Esophagus muscularis mucosa (tissue), 3 donors: ENCODE measurements around the gene SOX30.

ENCODE experiments used
- CTCF ChIP-seq, 3 experiments: fragments of 200-600 bp in 2 of 3; fragments of 450-650 bp in 1 of 3; sonication (generic) in 2 of 3; IDR thresholded peaks; one replicate each; pipeline ENCODE4 v1.5.1; 2017 to 2019; ENCODE audit warnings: antibody characterized with exemption in 3 of 3, mild to moderate bottlenecking in 2 of 3, moderate library complexity in 1 of 3
- POLR2A ChIP-seq: fragments of 450-650 bp; IDR thresholded peaks from one replicate; pipeline ENCODE4 v1.6.1; 2017; ENCODE audit warnings: antibody characterized with exemption, moderate library complexity, mild to moderate bottlenecking, low read depth

- TF ChIP-seq POLR2A (no peak), CTCF (IDR thresholded peaks at IDR 0.05) (no peak)
These were observed 61.8 kb downstream of the SOX30 start for GRCh38 chr5:157590478-157590877.
